ENCODE results near the gene SPNS1. TPM values are rescaled to one million over a fixed set of nuclear protein-coding genes. Genes with fewer than 3 reads are reported as not detected.

SPNS1 gene
- total and polyA plus RNA-seq, 5 experiments from 2014 or later = 12.7 to 45.0 (median 29.7) TPM

DNA sequence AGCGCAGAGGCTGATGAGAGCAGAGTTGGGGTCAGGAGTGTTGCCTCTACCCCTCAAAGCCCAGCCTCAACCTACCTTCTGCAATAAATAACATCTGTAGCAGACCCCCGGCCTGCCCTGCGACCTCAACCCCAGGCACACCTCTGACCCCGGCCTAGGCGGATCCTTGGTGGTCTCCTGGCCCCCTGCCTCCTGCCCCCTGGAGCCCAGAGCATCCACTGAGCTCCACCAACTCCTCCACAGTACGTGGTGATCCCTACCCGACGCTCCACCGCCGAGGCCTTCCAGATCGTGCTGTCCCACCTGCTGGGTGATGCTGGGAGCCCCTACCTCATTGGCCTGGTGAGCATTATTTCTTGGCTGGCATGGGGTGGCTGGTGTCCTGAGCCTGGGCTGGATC is 8.4 kb downstream of the SPNS1 start:
- Mint-ChIP-seq H3K27ac (peak overlapping the region in 9 of 10 donors; percentile 58 to 98 (median 93)), H3K4me1 (peaks cover 33 to 49% (median 45%) of the 10 kb centered on the region in 4 donors), H3K4me3 (peak overlapping the region in 3 of 10 donors; percentile 83 to 98 (median 93)), H3K36me3 (peaks cover 8 to 71% (median 38%) of the 10 kb centered on the region in 3 donors), H3K27me3 (no peaks in the 10 kb centered on the region), H3K9me3 (peaks cover 0 to 10% (median 2%) of the 10 kb centered on the region in 9 donors)
- no peak for DNase-seq
- POLR2A ChIA-PET = interaction anchor here (0.5 to 18.9 kb wide), 6 partner anchors 7 to 491 kb away, joined by 3 to 494 read pairs (median 15); partner anchors contain the start of genes CLN3 and SPNS1
- no peak for ATAC-seq

DNA sequence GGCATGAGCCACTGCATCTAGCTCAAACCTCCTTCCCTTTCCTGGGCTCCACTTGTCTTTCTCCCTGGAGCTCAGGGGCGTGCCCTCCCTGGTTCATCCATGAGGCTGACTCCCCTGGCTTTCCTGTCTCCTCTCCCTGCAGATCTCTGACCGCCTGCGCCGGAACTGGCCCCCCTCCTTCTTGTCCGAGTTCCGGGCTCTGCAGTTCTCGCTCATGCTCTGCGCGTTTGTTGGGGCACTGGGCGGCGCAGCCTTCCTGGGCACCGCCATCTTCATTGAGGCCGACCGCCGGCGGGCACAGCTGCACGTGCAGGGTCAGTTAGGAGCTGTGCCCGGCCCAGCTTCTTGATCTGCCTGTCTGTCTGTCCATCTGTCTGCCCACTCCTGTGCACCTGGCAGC is 9.1 kb downstream of the SPNS1 start:
- H3K27me3 Mint-ChIP-seq = no peaks in the 10 kb centered on the region
- DNase-seq (no peak), ATAC-seq (no peak)
- H3K4me3 Mint-ChIP-seq = peak overlapping the region; percentile 52 to 100 (median 95)
- H3K4me1 Mint-ChIP-seq = peaks cover 32 to 48% (median 43%) of the 10 kb centered on the region in 4 donors
- H3K36me3 Mint-ChIP-seq = peaks cover 8 to 71% (median 42%) of the 10 kb centered on the region in 3 donors
- peak overlapping the region; percentile 58 to 98 (median 93) for H3K27ac Mint-ChIP-seq
- peaks cover 0 to 10% (median 2%) of the 10 kb centered on the region in 9 donors for H3K9me3 Mint-ChIP-seq
- POLR2A ChIA-PET = interaction anchor here (3.5 to 18.9 kb wide), 4 partner anchors 8 to 40 kb away, joined by 24 to 494 read pairs (median 114); partner anchors contain the start of gene SPNS1

DNA sequence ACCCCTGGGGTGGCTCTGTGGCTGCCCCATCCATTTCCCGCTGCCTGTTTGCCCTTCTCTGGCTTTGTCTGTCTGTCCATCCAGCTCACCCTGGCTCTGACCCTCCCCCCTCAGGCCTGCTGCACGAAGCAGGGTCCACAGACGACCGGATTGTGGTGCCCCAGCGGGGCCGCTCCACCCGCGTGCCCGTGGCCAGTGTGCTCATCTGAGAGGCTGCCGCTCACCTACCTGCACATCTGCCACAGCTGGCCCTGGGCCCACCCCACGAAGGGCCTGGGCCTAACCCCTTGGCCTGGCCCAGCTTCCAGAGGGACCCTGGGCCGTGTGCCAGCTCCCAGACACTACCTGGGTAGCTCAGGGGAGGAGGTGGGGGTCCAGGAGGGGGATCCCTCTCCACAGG is 9.5 kb downstream of the SPNS1 start:
- H3K27me3 Mint-ChIP-seq = no peaks in the 10 kb centered on the region
- H3K9me3 Mint-ChIP-seq = peaks cover 0 to 10% (median 2%) of the 10 kb centered on the region in 9 donors
- POLR2A ChIA-PET = interaction anchor here (1.5 to 18.9 kb wide), 5 partner anchors 8 to 47 kb away, joined by 4 to 494 read pairs (median 110); partner anchors contain the start of gene SPNS1
- H3K27ac Mint-ChIP-seq = peak overlapping the region; percentile 85 to 98 (median 93)
- no peak for DNase-seq
- peaks cover 33 to 51% (median 46%) of the 10 kb centered on the region in 4 donors for H3K4me1 Mint-ChIP-seq
- peak overlapping the region; percentile 79 to 100 (median 95) for H3K4me3 Mint-ChIP-seq
- peaks cover 8 to 70% (median 42%) of the 10 kb centered on the region in 3 donors for H3K36me3 Mint-ChIP-seq
- no peak for ATAC-seq

DNA sequence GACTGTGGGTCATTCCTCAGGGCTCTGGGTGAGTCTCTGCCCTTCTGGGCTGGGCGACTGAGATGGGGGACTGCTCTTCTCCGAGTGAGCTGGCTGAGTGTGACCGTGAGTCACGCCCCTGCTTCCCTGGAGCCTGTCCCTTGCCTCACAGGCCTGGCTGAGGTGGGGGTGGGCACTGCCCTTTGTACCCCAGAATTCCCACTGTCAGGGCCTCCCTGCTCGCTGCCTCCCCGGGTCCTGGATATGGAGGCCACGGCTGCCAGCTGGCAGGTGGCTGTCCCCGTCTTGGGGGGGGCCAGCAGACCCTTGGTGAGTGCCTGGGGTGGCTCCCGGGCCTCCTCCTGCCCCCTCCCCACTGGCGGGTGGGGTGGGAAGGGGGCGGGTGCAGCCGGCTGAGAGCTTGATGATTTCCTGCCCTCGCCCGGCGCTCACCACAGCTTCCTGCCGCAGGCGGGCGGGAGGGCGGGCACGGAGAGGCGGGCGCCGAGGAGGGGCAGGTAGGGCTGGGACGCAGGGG is 10.1 kb downstream of the SPNS1 start, which contains the start of gene LAT:
Gene LAT, plus strand, starts transcription at position 434 of the 517 bp plus-strand sequence. CDS start 366 bp downstream, outside the sequence.
- POLR2A ChIA-PET = interaction anchor here (0.7 to 18.9 kb wide), 9 partner anchors 9 to 161 kb away, joined by 3 to 494 read pairs (median 7); partner anchors contain the start of genes NFATC2IP and SPNS1
- Mint-ChIP-seq H3K36me3 (peaks cover 8 to 70% (median 43%) of the 10 kb centered on the region in 3 donors), H3K9me3 (peaks cover 0 to 10% (median 2%) of the 10 kb centered on the region in 9 donors), H3K27me3 (no peaks in the 10 kb centered on the region), H3K27ac (peak within 1 kb of the TSS; percentile 93 to 100 (median 98)), H3K4me1 (peaks cover 37 to 57% (median 52%) of the 10 kb centered on the region in 4 donors), H3K4me3 (peak within 1 kb of the TSS; percentile 93 to 100 (median 98))
- DNase-seq = peak; percentile 69 to 88 (median 78)
- peak; percentile 74 to 80 for ATAC-seq

DNA sequence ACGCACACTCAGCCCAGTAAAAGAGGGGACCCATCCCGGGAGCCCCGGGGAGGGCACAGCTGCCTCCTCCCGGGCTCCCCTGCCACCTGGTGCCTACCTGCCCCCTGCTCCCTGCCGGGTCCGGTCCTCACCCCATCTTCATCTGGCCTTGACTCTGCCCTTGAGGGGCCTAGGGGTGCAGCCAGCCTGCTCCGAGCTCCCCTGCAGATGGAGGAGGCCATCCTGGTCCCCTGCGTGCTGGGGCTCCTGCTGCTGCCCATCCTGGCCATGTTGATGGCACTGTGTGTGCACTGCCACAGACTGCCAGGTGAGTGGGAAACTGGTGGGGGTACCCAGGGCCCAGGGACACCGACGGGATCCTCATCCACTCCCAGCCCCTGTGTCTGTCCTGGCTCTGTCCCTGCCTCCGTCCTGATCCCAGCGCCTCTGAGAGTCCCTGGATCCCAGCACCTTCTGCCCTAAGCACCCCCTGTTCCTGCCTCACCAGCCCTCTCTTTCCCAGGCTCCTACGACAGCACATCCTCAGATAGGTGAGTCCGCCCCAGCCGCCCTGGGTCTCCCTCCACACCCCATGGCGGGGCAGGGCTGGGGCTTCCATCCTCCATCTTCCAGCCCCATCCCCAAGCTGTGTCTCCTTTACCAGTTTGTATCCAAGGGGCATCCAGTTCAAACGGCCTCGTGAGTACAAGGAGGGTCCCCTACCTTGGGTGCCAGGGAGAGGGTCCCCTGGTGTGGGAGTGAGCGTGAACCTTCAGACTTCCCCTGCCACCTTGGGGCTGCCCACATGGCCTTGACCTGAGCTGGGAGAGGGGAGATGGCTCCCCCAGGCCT is 10.8 kb downstream of the SPNS1 start:
- no peak for DNase-seq
- peak; percentile 39 to 43 for ATAC-seq
- H3K9me3 Mint-ChIP-seq = peaks cover 0 to 10% (median 2%) of the 10 kb centered on the region in 9 donors
- peaks cover 44 to 64% (median 59%) of the 10 kb centered on the region in 4 donors for H3K4me1 Mint-ChIP-seq
- peaks cover 11 to 71% (median 48%) of the 10 kb centered on the region in 3 donors for H3K36me3 Mint-ChIP-seq
- H3K27me3 Mint-ChIP-seq = no peaks in the 10 kb centered on the region
- H3K4me3 Mint-ChIP-seq = peak overlapping the region; percentile 93 to 100 (median 98)
- H3K27ac Mint-ChIP-seq = peak overlapping the region; percentile 93 to 100 (median 98)
- POLR2A ChIA-PET = interaction anchor here (0.7 to 18.9 kb wide), 11 partner anchors 8 to 162 kb away, joined by 3 to 494 read pairs (median 6); partner anchors contain the start of genes NFATC2IP and SPNS1

DNA sequence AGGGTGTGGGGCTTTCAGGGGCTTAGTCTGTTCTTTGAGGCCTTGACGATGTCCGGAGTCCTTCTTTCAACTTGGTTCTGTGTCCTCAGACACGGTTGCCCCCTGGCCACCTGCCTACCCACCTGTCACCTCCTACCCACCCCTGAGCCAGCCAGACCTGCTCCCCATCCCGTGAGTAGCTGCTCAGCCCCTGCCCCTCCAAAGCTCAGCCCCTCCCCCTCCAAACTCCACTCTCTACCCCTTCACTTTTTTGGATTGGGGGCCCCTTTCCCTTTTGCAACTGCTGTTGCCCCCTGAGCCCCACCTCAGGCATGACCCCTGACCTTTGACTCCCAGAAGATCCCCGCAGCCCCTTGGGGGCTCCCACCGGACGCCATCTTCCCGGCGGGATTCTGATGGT is 11.5 kb downstream of the SPNS1 start:
- H3K36me3 Mint-ChIP-seq = peaks cover 12 to 71% (median 45%) of the 10 kb centered on the region in 3 donors
- H3K4me3 Mint-ChIP-seq = peak overlapping the region; percentile 93 to 100 (median 98)
- POLR2A ChIA-PET = interaction anchor here (1.0 to 18.9 kb wide), 7 partner anchors 7 to 837 kb away, joined by 3 to 494 read pairs (median 24); partner anchors contain the start of gene SPNS1
- no peaks in the 10 kb centered on the region for H3K27me3 Mint-ChIP-seq
- peak overlapping the region; percentile 93 to 100 (median 98) for H3K27ac Mint-ChIP-seq
- H3K4me1 Mint-ChIP-seq = peaks cover 47 to 70% (median 65%) of the 10 kb centered on the region in 4 donors
- DNase-seq (no peak), ATAC-seq (no peak)
- peaks cover 0 to 10% (median 2%) of the 10 kb centered on the region in 9 donors for H3K9me3 Mint-ChIP-seq

DNA sequence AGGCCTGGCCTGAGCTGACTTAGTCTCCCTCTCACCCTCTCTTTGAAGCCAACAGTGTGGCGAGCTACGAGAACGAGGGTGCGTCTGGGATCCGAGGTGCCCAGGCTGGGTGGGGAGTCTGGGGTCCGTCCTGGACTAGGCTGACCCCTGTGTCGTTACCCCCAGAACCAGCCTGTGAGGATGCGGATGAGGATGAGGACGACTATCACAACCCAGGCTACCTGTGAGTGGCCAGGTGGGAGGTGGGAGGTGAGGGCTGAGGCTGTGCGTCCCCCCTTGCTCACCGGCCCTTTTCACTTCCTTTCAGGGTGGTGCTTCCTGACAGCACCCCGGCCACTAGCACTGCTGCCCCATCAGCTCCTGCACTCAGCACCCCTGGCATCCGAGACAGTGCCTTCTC is 11.9 kb downstream of the SPNS1 start:
- Mint-ChIP-seq H3K27ac (peak overlapping the region; percentile 72 to 100 (median 97)), H3K4me1 (peaks cover 49 to 75% (median 70%) of the 10 kb centered on the region in 4 donors), H3K27me3 (no peaks in the 10 kb centered on the region), H3K4me3 (peak overlapping the region; percentile 93 to 100 (median 98)), H3K9me3 (peaks cover 0 to 10% (median 2%) of the 10 kb centered on the region in 9 donors), H3K36me3 (peaks cover 12 to 75% (median 42%) of the 10 kb centered on the region in 3 donors)
- ATAC-seq (no peak), DNase-seq (no peak)
- POLR2A ChIA-PET = interaction anchor here (0.5 to 18.9 kb wide), 9 partner anchors 7 to 837 kb away, joined by 3 to 494 read pairs (median 5); partner anchors contain the start of genes NFATC2IP and SPNS1

DNA sequence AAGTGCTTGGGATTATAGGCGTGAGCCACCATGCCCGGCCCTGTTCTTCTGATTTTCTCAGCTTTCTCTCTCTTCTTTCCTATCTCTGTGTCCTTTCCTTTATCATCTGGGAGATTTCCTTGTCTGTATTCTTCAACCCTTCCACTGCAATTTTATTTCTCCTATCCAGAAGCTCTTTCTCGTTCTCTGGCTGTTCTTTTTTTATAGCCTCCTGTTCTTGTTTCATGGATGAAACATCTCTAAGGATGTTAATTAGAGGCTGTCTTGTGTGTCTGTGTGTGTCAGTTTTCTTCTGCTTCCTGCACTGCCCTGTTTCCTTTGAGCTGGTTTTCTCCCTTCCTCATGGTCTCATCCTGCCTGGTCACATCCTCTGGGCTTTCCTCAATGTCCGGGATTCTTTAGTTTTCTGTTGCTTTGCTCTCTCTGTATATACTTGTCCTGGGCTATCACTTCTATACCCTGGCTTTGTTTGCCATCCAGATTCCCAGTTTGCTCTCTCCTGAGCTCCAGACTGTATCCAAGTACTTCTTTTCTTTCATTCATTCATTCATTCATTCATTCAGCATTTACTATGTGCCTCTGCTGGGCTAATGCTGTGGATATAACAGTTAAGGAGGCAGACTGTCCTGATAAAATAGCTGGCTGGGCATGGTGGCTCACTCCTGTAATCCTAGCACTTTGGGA is 12.7 kb downstream of the SPNS1 start:
- H3K36me3 Mint-ChIP-seq = peaks cover 12 to 76% (median 35%) of the 10 kb centered on the region in 3 donors

DNA sequence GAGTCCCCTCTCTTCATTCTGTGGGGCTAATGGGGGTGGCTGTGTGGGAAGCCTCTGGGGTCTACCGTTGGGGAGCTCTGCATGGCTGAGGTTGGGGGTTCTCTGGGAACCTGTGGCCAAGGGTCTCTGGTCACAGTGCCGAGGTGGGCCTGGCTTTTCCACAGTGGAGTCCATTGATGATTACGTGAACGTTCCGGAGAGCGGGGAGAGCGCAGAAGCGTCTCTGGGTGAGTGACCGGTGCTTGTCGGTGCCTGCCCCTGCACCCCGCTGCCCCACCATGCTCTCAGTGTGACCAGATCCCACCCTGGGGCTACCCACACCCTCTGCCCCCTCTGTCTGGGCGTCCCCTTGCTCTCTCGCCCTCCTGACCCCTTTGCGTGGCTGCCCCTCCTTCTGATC is 14.8 kb downstream of the SPNS1 start:
- DNase-seq (no peak), ATAC-seq (no peak)
- Mint-ChIP-seq H3K27me3 (no peaks in the 10 kb centered on the region), H3K27ac (peak overlapping the region; percentile 93 to 100 (median 98)), H3K4me1 (peaks cover 34 to 73% (median 61%) of the 10 kb centered on the region in 4 donors), H3K36me3 (peaks cover 12 to 65% (median 31%) of the 10 kb centered on the region in 3 donors), H3K4me3 (peak overlapping the region; percentile 65 to 100 (median 94)), H3K9me3 (peaks cover 0 to 10% (median 2%) of the 10 kb centered on the region in 9 donors)
- POLR2A ChIA-PET = interaction anchor here (1.3 to 18.9 kb wide), 4 partner anchors 14 to 39 kb away, joined by 6 to 494 read pairs (median 114); partner anchors contain the start of gene SPNS1

More for the DNA sequence above, 12.7 kb downstream of the SPNS1 start:
- H3K9me3 Mint-ChIP-seq = peaks cover 0 to 10% (median 2%) of the 10 kb centered on the region in 9 donors
- no peaks in the 10 kb centered on the region for H3K27me3 Mint-ChIP-seq
- peaks cover 50 to 74% (median 72%) of the 10 kb centered on the region in 4 donors for H3K4me1 Mint-ChIP-seq
- peak overlapping the region; percentile 93 to 100 (median 98) for H3K27ac Mint-ChIP-seq
- peak overlapping the region; percentile 93 to 100 (median 98) for H3K4me3 Mint-ChIP-seq
- no peak for ATAC-seq
- POLR2A ChIA-PET = interaction anchor here (0.6 to 18.9 kb wide), 12 partner anchors 12 to 838 kb away, joined by 3 to 494 read pairs (median 5); partner anchors contain the start of genes ATXN2L, NFATC2IP and SPNS1
- DNase-seq = no peak

DNA sequence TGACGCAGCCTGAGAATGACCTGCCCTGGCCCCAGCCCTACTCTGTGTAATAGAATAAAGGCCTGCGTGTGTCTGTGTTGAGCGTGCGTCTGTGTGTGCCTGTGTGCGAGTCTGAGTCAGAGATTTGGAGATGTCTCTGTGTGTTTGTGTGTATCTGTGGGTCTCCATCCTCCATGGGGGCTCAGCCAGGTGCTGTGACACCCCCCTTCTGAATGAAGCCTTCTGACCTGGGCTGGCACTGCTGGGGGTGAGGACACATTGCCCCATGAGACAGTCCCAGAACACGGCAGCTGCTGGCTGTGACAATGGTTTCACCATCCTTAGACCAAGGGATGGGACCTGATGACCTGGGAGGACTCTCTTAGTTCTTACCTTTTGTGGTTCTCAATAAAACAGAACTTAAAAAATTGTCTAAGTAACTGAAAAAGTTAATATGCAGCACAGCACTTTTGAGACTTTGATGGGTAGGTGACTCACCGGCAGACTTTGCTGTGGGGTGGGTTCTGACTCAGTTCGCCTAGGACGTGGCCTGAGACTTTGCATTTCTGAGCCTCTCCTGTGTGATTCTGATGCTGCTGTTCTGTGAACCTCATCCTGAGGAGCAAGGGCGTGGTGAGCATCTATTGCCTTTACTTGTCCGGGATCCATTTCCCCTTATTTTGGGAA is 15.9 kb downstream of the SPNS1 start:
- peak overlapping the region; percentile 65 to 99 (median 86) for H3K4me3 Mint-ChIP-seq
- ATAC-seq (peak; percentile 44 to 68), DNase-seq (peak in 5 of 10 donors; percentile 21 to 75 (median 41))
- H3K27me3 Mint-ChIP-seq = no peaks in the 10 kb centered on the region
- H3K4me1 Mint-ChIP-seq = peaks cover 31 to 75% (median 58%) of the 10 kb centered on the region in 4 donors
- H3K27ac Mint-ChIP-seq = peak overlapping the region; percentile 93 to 100 (median 97)
- POLR2A ChIA-PET = interaction anchor here (1.0 to 18.9 kb wide), 3 partner anchors 17 to 38 kb away, joined by 3 to 494 read pairs (median 6); partner anchors contain the start of gene SPNS1
- H3K9me3 Mint-ChIP-seq = peaks cover 0 to 10% (median 2%) of the 10 kb centered on the region in 9 donors
- peaks cover 12 to 64% (median 29%) of the 10 kb centered on the region in 3 donors for H3K36me3 Mint-ChIP-seq
